Panc1 (cell line): ENCODE measurements around the gene AK6. TPM values are rescaled to one million over a fixed set of nuclear protein-coding genes. Genes with fewer than 3 reads are reported as not detected.
"Not testable (repeated sequence)": the region's sequence is repeated elsewhere in the genome, so short reads cannot be mapped to it uniquely, and the experiment has no call there.

Experiments used
- ATAC-seq: fragments of 200-7000 bp; cut with Tn5 transposase; 2 replicates; pipeline ENCODE4 v1.9.1; 2020; ENCODE audit warnings: mild to moderate bottlenecking, moderate library complexity
- BruUV-seq: library from RNA; stranded (reverse); fragments of 400-500 nt; replicated peaks from 2 replicates; lab custom pipeline; 2021; lab: Mats Ljungman, UMichigan
- CTCF ChIA-PET: fragments of 300-600 bp; sonication (Branson Sonifier 250); formaldehyde crosslinking; loops from one replicate; lab custom pipeline; 2022; ENCODE audit warnings: antibody characterized with exemption; lab: Charles Lee
- POLR2A ChIA-PET: fragments of 300-600 bp; sonication (Branson Sonifier 250); formaldehyde crosslinking; loops from one replicate; lab custom pipeline; 2022; ENCODE audit warnings: antibody characterized with exemption; lab: Charles Lee
- DNase-seq: peaks from one replicate; pipeline ENCODE4 v3.0.0-alpha.2; 2010; ENCODE audit warnings: low read depth, low spot score
- H3K27ac ChIP-seq: 2 replicates; pipeline ENCODE4 v1.5.1; 2011; ENCODE audit warnings: mild to moderate bottlenecking, low read length, inconsistent platforms
- H3K27me3 ChIP-seq: fragments of 200-500 bp; sonication (Bioruptor generic); 2 replicates; pipeline ENCODE4 v1.6.0; 2014; ENCODE audit warnings: low read length, inconsistent platforms; ENCODE audit not compliant: control insufficient read depth, insufficient read depth
- H3K36me3 ChIP-seq: fragments of 200-500 bp; sonication (Bioruptor generic); 2 replicates; pipeline ENCODE4 v1.5.1; 2014; ENCODE audit warnings: inconsistent platforms, mild to moderate bottlenecking, low read length, moderate library complexity; ENCODE audit not compliant: control insufficient read depth, insufficient read depth
- H3K4me1 ChIP-seq: 2 replicates; pipeline ENCODE4 v1.5.1; 2011; ENCODE audit warnings: inconsistent platforms, mild to moderate bottlenecking, low read length, moderate library complexity; ENCODE audit not compliant: control insufficient read depth, insufficient read depth
- H3K4me3 ChIP-seq, 2 experiments: 2 replicates each; pipeline ENCODE4 v1.5.1; 2011 to 2012; ENCODE audit warnings: low read depth in 2 of 2, low read length in 2 of 2, mild to moderate bottlenecking in 2 of 2, inconsistent platforms in 1 of 2, moderate library complexity in 1 of 2
- H3K9me3 ChIP-seq: fragments of 200-500 bp; sonication (Bioruptor generic); 2 replicates; pipeline ENCODE4 v1.5.1; 2014; ENCODE audit warnings: low read depth, mild to moderate bottlenecking, inconsistent platforms, low read length, moderate library complexity; ENCODE audit not compliant: control insufficient read depth, insufficient read depth
- CTCF ChIP-seq: fragments of 450-650 bp; IDR thresholded peaks from 2 replicates; pipeline ENCODE4 v1.5.1; 2017; ENCODE audit warnings: mild to moderate bottlenecking
- REST ChIP-seq, 2 experiments: IDR thresholded peaks; 2 replicates each; pipeline ENCODE4 v1.6.1; 2011 to 2012; ENCODE audit warnings: low read depth in 2 of 2, control low read depth in 1 of 2, low read length in 1 of 2, mild to moderate bottlenecking in 1 of 2, moderate library complexity in 1 of 2; ENCODE audit not compliant: insufficient read depth in 1 of 2
- SIN3A ChIP-seq: IDR thresholded peaks from 2 replicates; pipeline ENCODE4 v1.6.1; 2012; ENCODE audit warnings: low read depth, mild to moderate bottlenecking, low read length, moderate library complexity, borderline replicate concordance; ENCODE audit not compliant: insufficient read depth
- TCF7L2 ChIP-seq: IDR thresholded peaks from 2 replicates; pipeline ENCODE4 v1.6.1; 2011; ENCODE audit warnings: mild to moderate bottlenecking, low read depth, low read length, inconsistent platforms
- in situ Hi-C: cut with HindIII; loops from 2 replicates; pipeline ENCODE4 v1.10.0; 2016; ENCODE audit warnings: low sequenced_read_pairs, low pct_unique_long_range_greater_than_20kb
- intact Hi-C: fragments of 100-400 bp; cut with micrococcal nuclease; formaldehyde crosslinking; loops from one replicate; pipeline ENCODE4 v1.10.0; 2022; ENCODE audit not compliant: unreplicated experiment
- total RNA-seq: library from RNA; stranded (reverse); gene quantifications from one replicate; pipeline ENCODE4 v1.2.1, GENCODE V29; 2021; ENCODE audit not compliant: unreplicated experiment

AK6 gene
- total RNA-seq, 1 experiment from 2014 or later: 61.3 TPM

GRCh38 chr5:69372394-69372793 lies 3.1 kb upstream of the AK6 start:
- CTCF ChIA-PET: interaction anchor here (0.6 kb wide), 1 partner anchor 35 kb away, joined by 3 read pairs; no protein-coding TSS in a partner anchor
- in situ Hi-C loops: no loop called here
- Histone ChIP-seq H3K9me3 (no peaks in the 10 kb centered on the region), H3K4me3 (peak overlapping the region in 1 of 2 experiments; percentile 70; a peak in 2 of 4 replicates), H3K27me3 (no peaks in the 10 kb centered on the region), H3K4me1 (peaks cover 15% of the 10 kb centered on the region; the same call in 1 of the 2 replicates), H3K36me3 (peaks cover 22% of the 10 kb centered on the region), H3K27ac (peak overlapping the region; percentile 98)
- intact Hi-C loops: no loop called here
- no TSS peak for BruUV-seq
- no peak for TF ChIP-seq REST (IDR thresholded peaks at IDR 0.05; ENCODE audit: insufficient read depth in 1 of 2, low read depth in 2 of 2, low read length in 1 of 2)
- no peak for TF ChIP-seq SIN3A
- no peak for TF ChIP-seq TCF7L2
- TF ChIP-seq CTCF: no peak
- POLR2A ChIA-PET: interaction anchor here (0.6 to 1.1 kb wide), 2 partner anchors 21 to 94 kb away, joined by 7 to 8 read pairs; no protein-coding TSS in a partner anchor
- no peak for DNase-seq
- no peak for ATAC-seq

GRCh38 chr5:69370335-69370734 lies 1.0 kb upstream of the AK6 start:
- Histone ChIP-seq H3K4me3 (peak overlapping the region; percentile 70 to 100), H3K27ac (peak overlapping the region; percentile 98), H3K4me1 (peaks cover 23% of the 10 kb centered on the region; the same call in 1 of the 2 replicates), H3K36me3 (peaks cover 19% of the 10 kb centered on the region)
- POLR2A ChIA-PET: interaction anchor here (1.0 kb wide), 1 partner anchor 9 kb away, joined by 3 read pairs; no protein-coding TSS in a partner anchor
- in situ Hi-C loops, ATAC-seq, CTCF ChIA-PET, intact Hi-C loops, H3K9me3 ChIP-seq, DNase-seq, H3K27me3 ChIP-seq: not testable (repeated sequence)
- TSS peak; percentile 79 for BruUV-seq

DNA sequence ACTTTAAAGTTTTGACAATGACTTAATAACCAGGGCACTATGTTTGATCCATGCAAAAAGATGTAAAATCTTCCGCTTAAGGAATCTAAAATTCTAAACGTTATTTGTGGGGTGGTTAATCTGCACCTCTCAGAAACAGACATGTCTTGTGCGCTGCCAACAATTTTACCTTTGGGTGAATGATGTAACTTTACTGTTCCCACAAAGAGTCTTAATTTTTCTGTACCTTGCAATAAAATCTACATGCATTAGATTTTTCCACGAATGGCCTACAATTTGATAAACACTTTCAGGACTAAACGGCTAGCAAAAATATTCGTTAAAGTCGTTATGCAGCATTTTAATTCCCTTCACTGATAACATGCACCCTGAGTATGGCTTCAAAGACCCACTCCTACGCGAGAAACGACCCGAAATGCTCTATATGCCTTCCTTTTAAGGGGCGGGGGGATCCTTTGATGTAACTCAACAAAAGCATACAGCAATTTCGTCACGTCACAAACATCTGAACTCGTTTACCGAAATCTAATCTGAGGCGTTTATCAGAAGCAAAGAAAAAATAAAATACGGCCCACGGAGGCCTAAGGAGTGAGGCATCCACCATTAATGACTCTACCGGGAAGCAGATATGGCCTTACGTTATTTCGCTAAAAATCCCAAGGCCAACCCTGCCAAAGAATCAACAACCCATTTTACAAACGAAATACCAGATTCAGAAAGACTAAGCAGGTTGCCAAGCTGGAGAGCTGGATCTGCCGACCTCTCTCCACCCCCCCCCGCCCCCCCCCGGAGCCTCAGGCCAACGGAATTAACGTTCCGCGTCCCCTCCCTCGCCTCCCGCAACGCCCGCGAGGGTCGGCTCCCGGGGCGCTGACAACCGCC lies 621 bp downstream of the AK6 start:
- no peaks in the 10 kb centered on the region for H3K27me3 ChIP-seq
- peak overlapping the region; percentile 70 to 100 for H3K4me3 ChIP-seq
- in situ Hi-C loops (no loop called here), intact Hi-C loops (loop anchor here (10.0 kb wide), 1 partner anchor 274 kb away; the partner anchor contains the start of gene SLC30A5)
- ChIA-PET POLR2A (no interaction called here), CTCF (no interaction called here)
- peaks cover 29% of the 10 kb centered on the region; the same call in 1 of the 2 replicates for H3K4me1 ChIP-seq
- ATAC-seq (peak; percentile 74; the same call in 1 of the 2 replicates), DNase-seq (no peak)
- TSS peak; percentile 85 for BruUV-seq
- H3K27ac ChIP-seq: peak overlapping the region; percentile 98
- no peaks in the 10 kb centered on the region for H3K9me3 ChIP-seq
- peaks cover 18% of the 10 kb centered on the region for H3K36me3 ChIP-seq
- TF ChIP-seq REST (IDR thresholded peaks at IDR 0.05; ENCODE audit: insufficient read depth in 1 of 2, low read depth in 2 of 2, low read length in 1 of 2): no peak
- peak; percentile 90 for TF ChIP-seq TCF7L2
